IMR-90 (cell line): ENCODE results near the gene TEX50.

Experiments
- BHLHE40 ChIP-seq: fragments of 150-350 bp; IDR thresholded peaks from 2 replicates; pipeline ENCODE4 v1.6.1; 2016; ENCODE audit warnings: mild to moderate bottlenecking, low read depth, low read length
- CEBPB ChIP-seq: IDR thresholded peaks from 2 replicates; pipeline ENCODE4 v1.6.1; 2012; ENCODE audit warnings: low read depth, low read length, improper control_type of control experiment
- CHD1 ChIP-seq: IDR thresholded peaks from 2 replicates; pipeline ENCODE4 v1.6.1; 2012; ENCODE audit warnings: low read depth, low read length, improper control_type of control experiment
- FOS ChIP-seq: fragments of 150-350 bp; IDR thresholded peaks from 2 replicates; pipeline ENCODE4 v1.6.1; 2016; ENCODE audit warnings: low read depth, low read length
- MAFK ChIP-seq: IDR thresholded peaks from 2 replicates; pipeline ENCODE4 v1.6.1; 2012; ENCODE audit warnings: low read depth, low read length, improper control_type of control experiment
- MXI1 ChIP-seq: IDR thresholded peaks from 2 replicates; pipeline ENCODE4 v1.6.1; 2012; ENCODE audit warnings: low read depth, mild to moderate bottlenecking, low read length, moderate library complexity, borderline replicate concordance
- POLR2A ChIP-seq: IDR thresholded peaks from 2 replicates; pipeline ENCODE4 v1.6.1; 2012; ENCODE audit warnings: mild to moderate bottlenecking, low read depth, low read length
- RAD21 ChIP-seq: IDR thresholded peaks from 2 replicates; pipeline ENCODE4 v1.6.1; 2012; ENCODE audit warnings: low read length, improper control_type of control experiment
- RCOR1 ChIP-seq: IDR thresholded peaks from 2 replicates; pipeline ENCODE4 v1.6.1; 2012; ENCODE audit warnings: mild to moderate bottlenecking, low read length, improper control_type of control experiment; ENCODE audit not compliant: insufficient replicate concordance
- RFX5 ChIP-seq: IDR thresholded peaks from 2 replicates; pipeline ENCODE4 v1.8.0; 2012; ENCODE audit warnings: low read depth, mild to moderate bottlenecking, low read length, moderate library complexity
- SMC3 ChIP-seq: fragments of 150-350 bp; IDR thresholded peaks from 2 replicates; pipeline ENCODE4 v1.6.1; 2016; ENCODE audit warnings: low read depth, mild to moderate bottlenecking, antibody characterized with exemption, low read length, moderate library complexity
- TF ChIP-seq, protein P1 (sequence below): conservative IDR thresholded peaks from 2 replicates; pipeline ENCODE4 v1.5.1; 2012; ENCODE audit warnings: mild to moderate bottlenecking, low read depth, low read length, improper control_type of control experiment
- TF ChIP-seq, protein P2 (sequence below): fragments of 150-350 bp; IDR thresholded peaks from 2 replicates; pipeline ENCODE4 v1.6.1; 2017; ENCODE audit warnings: mild to moderate bottlenecking, antibody characterized with exemption, low read length, low read depth
- TF ChIP-seq, protein P3 (sequence below): fragments of 150-350 bp; IDR thresholded peaks from 2 replicates; pipeline ENCODE4 v1.6.1; 2016; ENCODE audit warnings: low read depth, mild to moderate bottlenecking, low read length, moderate library complexity, borderline replicate concordance

DNA sequence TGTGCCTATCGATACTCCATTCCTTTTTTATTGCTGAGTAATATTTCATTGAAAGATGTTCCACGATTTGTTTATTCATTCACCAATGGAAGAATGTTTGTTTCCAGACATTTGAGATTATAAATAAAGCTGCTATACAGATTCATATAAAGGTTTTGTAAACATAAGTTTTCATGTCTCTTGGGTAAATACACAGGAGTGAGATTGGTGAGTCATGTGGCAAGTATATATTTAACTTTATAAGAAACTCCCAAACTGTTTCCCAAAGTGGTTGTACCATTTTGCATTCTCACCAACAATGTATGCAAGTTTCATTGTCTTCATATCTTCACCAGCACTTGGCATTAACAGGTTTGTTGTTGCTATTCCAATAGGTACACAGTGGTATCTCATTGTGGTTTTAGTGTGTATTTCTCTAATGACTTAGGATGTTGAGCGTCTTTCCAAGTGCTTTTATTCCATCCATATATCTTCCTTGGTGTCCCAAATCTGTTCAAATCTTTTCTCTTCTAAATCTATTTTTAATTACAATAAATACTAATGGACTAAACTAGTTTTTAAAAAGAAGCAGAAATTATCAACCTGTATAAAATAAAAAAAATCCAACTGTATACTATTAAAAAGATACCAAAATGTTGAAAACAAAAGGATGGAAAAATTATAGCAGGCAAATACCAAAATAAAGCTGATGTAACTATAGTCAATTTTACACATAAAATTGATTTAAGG lies 38.9 kb upstream of the TEX50 start:
- TF ChIP-seq, protein P1, sequence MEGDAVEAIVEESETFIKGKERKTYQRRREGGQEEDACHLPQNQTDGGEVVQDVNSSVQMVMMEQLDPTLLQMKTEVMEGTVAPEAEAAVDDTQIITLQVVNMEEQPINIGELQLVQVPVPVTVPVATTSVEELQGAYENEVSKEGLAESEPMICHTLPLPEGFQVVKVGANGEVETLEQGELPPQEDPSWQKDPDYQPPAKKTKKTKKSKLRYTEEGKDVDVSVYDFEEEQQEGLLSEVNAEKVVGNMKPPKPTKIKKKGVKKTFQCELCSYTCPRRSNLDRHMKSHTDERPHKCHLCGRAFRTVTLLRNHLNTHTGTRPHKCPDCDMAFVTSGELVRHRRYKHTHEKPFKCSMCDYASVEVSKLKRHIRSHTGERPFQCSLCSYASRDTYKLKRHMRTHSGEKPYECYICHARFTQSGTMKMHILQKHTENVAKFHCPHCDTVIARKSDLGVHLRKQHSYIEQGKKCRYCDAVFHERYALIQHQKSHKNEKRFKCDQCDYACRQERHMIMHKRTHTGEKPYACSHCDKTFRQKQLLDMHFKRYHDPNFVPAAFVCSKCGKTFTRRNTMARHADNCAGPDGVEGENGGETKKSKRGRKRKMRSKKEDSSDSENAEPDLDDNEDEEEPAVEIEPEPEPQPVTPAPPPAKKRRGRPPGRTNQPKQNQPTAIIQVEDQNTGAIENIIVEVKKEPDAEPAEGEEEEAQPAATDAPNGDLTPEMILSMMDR, result no peak
- no peak for TF ChIP-seq BHLHE40
- no peak for TF ChIP-seq POLR2A
- TF ChIP-seq RAD21, result no peak
- TF ChIP-seq, protein P2, sequence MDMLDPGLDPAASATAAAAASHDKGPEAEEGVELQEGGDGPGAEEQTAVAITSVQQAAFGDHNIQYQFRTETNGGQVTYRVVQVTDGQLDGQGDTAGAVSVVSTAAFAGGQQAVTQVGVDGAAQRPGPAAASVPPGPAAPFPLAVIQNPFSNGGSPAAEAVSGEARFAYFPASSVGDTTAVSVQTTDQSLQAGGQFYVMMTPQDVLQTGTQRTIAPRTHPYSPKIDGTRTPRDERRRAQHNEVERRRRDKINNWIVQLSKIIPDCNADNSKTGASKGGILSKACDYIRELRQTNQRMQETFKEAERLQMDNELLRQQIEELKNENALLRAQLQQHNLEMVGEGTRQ, result no peak
- TF ChIP-seq SMC3, result no peak
- no peak for TF ChIP-seq CEBPB
- TF ChIP-seq FOS, result no peak
- TF ChIP-seq MAFK, result no peak
- no peak for TF ChIP-seq MXI1
- TF ChIP-seq, protein P3, sequence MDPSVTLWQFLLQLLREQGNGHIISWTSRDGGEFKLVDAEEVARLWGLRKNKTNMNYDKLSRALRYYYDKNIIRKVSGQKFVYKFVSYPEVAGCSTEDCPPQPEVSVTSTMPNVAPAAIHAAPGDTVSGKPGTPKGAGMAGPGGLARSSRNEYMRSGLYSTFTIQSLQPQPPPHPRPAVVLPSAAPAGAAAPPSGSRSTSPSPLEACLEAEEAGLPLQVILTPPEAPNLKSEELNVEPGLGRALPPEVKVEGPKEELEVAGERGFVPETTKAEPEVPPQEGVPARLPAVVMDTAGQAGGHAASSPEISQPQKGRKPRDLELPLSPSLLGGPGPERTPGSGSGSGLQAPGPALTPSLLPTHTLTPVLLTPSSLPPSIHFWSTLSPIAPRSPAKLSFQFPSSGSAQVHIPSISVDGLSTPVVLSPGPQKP, result no peak
- no peak for TF ChIP-seq RFX5
- no peak for TF ChIP-seq RCOR1
- no peak for TF ChIP-seq CHD1
